Measurements from ENCODE around the gene RHOF.

Gene RHOF, protein sequence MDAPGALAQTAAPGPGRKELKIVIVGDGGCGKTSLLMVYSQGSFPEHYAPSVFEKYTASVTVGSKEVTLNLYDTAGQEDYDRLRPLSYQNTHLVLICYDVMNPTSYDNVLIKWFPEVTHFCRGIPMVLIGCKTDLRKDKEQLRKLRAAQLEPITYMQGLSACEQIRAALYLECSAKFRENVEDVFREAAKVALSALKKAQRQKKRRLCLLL

DNA sequence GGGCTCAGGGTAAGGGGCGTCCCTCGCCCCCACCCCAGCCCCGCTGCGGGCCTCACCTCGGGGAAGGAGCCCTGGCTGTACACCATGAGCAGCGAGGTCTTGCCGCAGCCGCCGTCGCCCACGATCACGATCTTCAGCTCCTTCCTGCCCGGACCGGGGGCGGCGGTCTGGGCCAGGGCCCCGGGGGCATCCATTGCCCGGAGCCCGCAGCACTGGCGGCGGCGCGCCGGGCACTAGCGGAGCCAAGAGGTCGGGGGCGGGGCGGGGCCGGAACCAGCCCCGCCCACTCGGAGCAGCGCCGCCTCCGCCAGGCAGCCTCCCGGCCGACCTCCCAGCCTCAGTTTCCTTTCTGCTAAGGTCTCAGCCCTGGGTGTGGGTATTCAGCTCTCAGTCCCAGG, at the start of gene RHOF:
Gene RHOF, minus strand, starts transcription at position 249 of the 398 bp plus-strand sequence. Its CDS starts 55 bp downstream, at position 194.
- H3K27me3 ChIP-seq (ENCODE audit: control insufficient read depth, insufficient read depth, low read length) = no peaks in the 10 kb centered on the region
- peak within 1 kb of the TSS; percentile 73 for H3K9ac ChIP-seq (ENCODE audit: low read depth, low read length)
- H3K4me3 ChIP-seq (ENCODE audit: low read depth, low read length) = peak within 1 kb of the TSS; percentile 79
- H3K9me3 ChIP-seq (ENCODE audit: control insufficient read depth, insufficient read depth, low read length) = no peaks in the 10 kb centered on the region
- H3K36me3 ChIP-seq (ENCODE audit: control insufficient read depth, insufficient read depth, low read length) = peaks cover 14% of the 10 kb centered on the region
- H3K4me1 ChIP-seq (ENCODE audit: control insufficient read depth, insufficient read depth, low read length) = peaks cover 19% of the 10 kb centered on the region

GRCh38 chr12:121839993-121840761, 46.7 kb upstream of the RHOF start:
- peak overlapping the region; percentile 88 for H3K9ac ChIP-seq (ENCODE audit: low read depth, low read length)
- H3K36me3 ChIP-seq (ENCODE audit: control insufficient read depth, insufficient read depth, low read length) = no peaks in the 10 kb centered on the region
- H3K4me3 ChIP-seq (ENCODE audit: low read depth, low read length) = peak overlapping the region; percentile 84

DNA sequence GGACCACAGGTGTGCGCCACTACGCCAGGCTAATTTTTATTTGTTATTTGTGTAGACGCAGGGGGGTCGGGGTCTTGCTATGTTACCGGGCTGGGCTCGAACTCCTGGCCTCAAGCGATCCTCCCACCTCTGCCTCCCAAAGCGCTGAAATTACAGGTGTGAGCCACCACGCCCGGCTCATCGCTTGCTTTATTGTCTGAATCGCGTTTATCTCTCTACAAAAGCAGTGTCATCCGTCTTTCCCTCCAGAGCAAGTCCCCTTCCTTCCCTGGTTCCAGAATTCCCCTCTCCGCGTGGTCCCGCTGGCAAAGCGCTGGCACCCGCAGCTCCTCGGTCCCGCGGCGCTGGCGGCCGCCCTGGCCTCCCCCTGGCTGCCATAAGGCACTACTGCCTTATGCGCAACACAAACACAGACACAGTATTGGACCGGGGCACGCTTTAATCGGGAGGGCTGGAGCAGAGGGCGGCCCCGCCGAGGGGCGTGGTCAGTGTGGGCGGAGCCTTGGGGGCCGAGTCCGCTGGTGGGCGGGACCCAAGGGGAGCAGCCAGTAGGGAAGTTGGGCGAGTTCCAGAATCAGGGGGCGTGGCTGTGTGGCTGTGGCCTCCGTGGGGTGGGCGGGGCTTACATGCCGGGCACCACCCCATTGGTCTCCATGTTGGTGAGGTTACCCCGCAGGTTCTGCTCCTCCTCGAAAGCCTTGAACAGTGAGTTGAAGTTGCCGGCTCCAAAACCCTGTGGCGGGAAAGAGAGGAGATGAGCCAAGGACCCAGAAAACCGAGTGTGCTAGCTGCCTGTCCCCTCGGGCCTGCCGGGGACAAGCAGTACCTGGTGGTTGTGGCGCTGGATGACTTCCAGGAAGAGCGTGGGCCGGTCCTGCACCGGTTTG, 45.9 kb upstream of the RHOF start:
- Histone ChIP-seq H3K9me3 (ENCODE audit: control insufficient read depth, insufficient read depth, low read length) (no peaks in the 10 kb centered on the region), H3K9ac (ENCODE audit: low read depth, low read length) (peak overlapping the region; percentile 88), H3K27me3 (ENCODE audit: control insufficient read depth, insufficient read depth, low read length) (no peaks in the 10 kb centered on the region), H3K4me1 (ENCODE audit: control insufficient read depth, insufficient read depth, low read length) (no peaks in the 10 kb centered on the region), H3K36me3 (ENCODE audit: control insufficient read depth, insufficient read depth, low read length) (no peaks in the 10 kb centered on the region), H3K4me3 (ENCODE audit: low read depth, low read length) (peak overlapping the region; percentile 84)

More at GRCh38 chr12:121839993-121840761, 46.7 kb upstream of the RHOF start:
- Histone ChIP-seq H3K9me3 (ENCODE audit: control insufficient read depth, insufficient read depth, low read length) (no peaks in the 10 kb centered on the region), H3K27me3 (ENCODE audit: control insufficient read depth, insufficient read depth, low read length) (no peaks in the 10 kb centered on the region), H3K4me1 (ENCODE audit: control insufficient read depth, insufficient read depth, low read length) (no peaks in the 10 kb centered on the region)

DNA sequence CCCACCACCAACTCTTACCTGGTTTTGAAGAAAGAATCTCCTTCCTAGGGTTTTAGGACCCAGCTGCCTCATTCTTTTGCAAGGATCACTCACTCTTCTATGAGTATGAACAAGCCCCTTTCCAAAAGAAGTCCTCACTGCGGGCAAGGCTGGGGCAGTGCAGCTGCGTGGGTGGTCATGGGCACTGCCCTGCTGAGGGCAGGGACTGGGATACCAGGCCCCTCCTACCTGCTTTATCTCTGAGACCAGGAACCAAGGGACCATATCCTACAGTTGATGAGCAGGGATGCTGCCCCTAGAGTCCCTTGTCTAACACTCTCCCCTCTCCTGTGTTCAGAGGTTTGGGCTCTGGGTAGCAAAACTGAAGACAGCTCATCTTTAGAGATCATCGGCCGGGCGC, 44.6 kb upstream of the RHOF start:
- Histone ChIP-seq H3K9ac (ENCODE audit: low read depth, low read length) (no peak overlapping the region), H3K4me3 (ENCODE audit: low read depth, low read length) (no peak overlapping the region), H3K9me3 (ENCODE audit: control insufficient read depth, insufficient read depth, low read length) (no peaks in the 10 kb centered on the region), H3K36me3 (ENCODE audit: control insufficient read depth, insufficient read depth, low read length) (no peaks in the 10 kb centered on the region), H3K4me1 (ENCODE audit: control insufficient read depth, insufficient read depth, low read length) (no peaks in the 10 kb centered on the region), H3K27me3 (ENCODE audit: control insufficient read depth, insufficient read depth, low read length) (no peaks in the 10 kb centered on the region)

GRCh38 chr12:121837680-121838079, 44.2 kb upstream of the RHOF start:
- H3K36me3 ChIP-seq (ENCODE audit: control insufficient read depth, insufficient read depth, low read length) = no peaks in the 10 kb centered on the region
- no peaks in the 10 kb centered on the region for H3K4me1 ChIP-seq (ENCODE audit: control insufficient read depth, insufficient read depth, low read length)
- no peaks in the 10 kb centered on the region for H3K9me3 ChIP-seq (ENCODE audit: control insufficient read depth, insufficient read depth, low read length)
- no peak overlapping the region for H3K4me3 ChIP-seq (ENCODE audit: low read depth, low read length)
- H3K27me3 ChIP-seq (ENCODE audit: control insufficient read depth, insufficient read depth, low read length) = no peaks in the 10 kb centered on the region
- no peak overlapping the region for H3K9ac ChIP-seq (ENCODE audit: low read depth, low read length)

- H3K36me3 ChIP-seq (ENCODE audit: control insufficient read depth, insufficient read depth, low read length) = peaks cover 25% of the 10 kb centered on the region
- H3K9me3 ChIP-seq (ENCODE audit: control insufficient read depth, insufficient read depth, low read length) = no peaks in the 10 kb centered on the region
- no peak overlapping the region for H3K9ac ChIP-seq (ENCODE audit: low read depth, low read length)
- no peaks in the 10 kb centered on the region for H3K4me1 ChIP-seq (ENCODE audit: control insufficient read depth, insufficient read depth, low read length)
- H3K27me3 ChIP-seq (ENCODE audit: control insufficient read depth, insufficient read depth, low read length) = no peaks in the 10 kb centered on the region
- H3K4me3 ChIP-seq (ENCODE audit: low read depth, low read length) = no peak overlapping the region
Measured at GRCh38 chr12:121831571-121832245, 38.2 kb upstream of the RHOF start.

DNA sequence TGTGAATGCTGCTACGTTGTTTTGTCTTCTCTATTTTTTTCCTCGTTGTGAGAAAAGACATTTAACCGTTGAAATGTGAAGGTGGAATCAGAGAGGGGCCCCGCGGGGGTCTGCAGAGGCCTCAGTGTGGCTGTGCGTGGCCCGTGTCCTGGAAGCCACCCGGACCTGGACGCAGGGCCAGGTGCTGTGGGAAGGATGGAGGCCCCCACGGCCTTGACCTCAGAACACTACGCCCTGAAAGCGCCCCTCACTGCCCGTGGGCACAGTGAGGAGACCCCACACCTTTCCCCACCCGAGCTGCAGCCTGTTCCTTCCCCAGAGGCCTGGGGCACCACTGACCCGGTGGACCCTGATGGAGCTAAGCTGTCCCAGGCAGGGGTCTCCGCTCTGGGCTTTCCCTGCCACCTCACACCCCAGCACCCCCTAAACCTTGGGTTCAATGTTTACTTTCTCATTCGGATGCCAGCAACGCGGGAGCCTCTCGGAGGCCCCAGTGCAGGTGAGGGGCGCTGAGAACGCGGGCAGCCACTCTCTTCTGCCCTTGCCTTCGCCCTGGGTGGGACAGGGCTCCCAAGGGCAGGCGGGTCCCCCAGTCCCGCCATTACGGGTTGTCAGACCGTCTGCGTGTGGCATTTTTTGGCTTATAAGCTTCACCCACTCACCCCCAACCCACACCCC, 37.2 kb upstream of the RHOF start:
- H3K9me3 ChIP-seq (ENCODE audit: control insufficient read depth, insufficient read depth, low read length) = no peaks in the 10 kb centered on the region
- H3K27me3 ChIP-seq (ENCODE audit: control insufficient read depth, insufficient read depth, low read length) = no peaks in the 10 kb centered on the region
- no peaks in the 10 kb centered on the region for H3K4me1 ChIP-seq (ENCODE audit: control insufficient read depth, insufficient read depth, low read length)
- H3K4me3 ChIP-seq (ENCODE audit: low read depth, low read length) = no peak overlapping the region
- peaks cover 32% of the 10 kb centered on the region for H3K36me3 ChIP-seq (ENCODE audit: control insufficient read depth, insufficient read depth, low read length)
- no peak overlapping the region for H3K9ac ChIP-seq (ENCODE audit: low read depth, low read length)

DNA sequence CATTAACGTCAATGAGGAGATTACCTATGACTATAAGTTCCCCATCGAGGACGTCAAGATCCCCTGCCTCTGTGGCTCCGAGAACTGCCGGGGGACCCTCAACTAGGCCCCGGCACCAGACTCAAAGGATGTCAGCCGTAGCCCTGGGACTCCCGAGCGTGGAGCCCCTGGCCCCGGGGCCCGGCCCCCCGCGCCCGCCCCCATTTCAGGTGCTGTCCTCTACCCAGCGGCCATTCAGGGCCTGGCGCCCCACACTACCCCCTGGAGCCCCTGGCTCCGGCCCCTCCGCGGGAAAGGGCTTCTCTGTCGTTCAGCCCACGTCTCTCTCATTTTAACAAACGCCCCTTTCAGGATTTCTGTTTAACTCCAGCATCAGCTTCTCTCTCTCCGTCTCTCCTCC, 36.6 kb upstream of the RHOF start:
- H3K4me3 ChIP-seq (ENCODE audit: low read depth, low read length) = no peak overlapping the region
- H3K9ac ChIP-seq (ENCODE audit: low read depth, low read length) = no peak overlapping the region
- no peaks in the 10 kb centered on the region for H3K27me3 ChIP-seq (ENCODE audit: control insufficient read depth, insufficient read depth, low read length)
- H3K4me1 ChIP-seq (ENCODE audit: control insufficient read depth, insufficient read depth, low read length) = no peaks in the 10 kb centered on the region
- H3K9me3 ChIP-seq (ENCODE audit: control insufficient read depth, insufficient read depth, low read length) = no peaks in the 10 kb centered on the region
- peaks cover 32% of the 10 kb centered on the region for H3K36me3 ChIP-seq (ENCODE audit: control insufficient read depth, insufficient read depth, low read length)

DNA sequence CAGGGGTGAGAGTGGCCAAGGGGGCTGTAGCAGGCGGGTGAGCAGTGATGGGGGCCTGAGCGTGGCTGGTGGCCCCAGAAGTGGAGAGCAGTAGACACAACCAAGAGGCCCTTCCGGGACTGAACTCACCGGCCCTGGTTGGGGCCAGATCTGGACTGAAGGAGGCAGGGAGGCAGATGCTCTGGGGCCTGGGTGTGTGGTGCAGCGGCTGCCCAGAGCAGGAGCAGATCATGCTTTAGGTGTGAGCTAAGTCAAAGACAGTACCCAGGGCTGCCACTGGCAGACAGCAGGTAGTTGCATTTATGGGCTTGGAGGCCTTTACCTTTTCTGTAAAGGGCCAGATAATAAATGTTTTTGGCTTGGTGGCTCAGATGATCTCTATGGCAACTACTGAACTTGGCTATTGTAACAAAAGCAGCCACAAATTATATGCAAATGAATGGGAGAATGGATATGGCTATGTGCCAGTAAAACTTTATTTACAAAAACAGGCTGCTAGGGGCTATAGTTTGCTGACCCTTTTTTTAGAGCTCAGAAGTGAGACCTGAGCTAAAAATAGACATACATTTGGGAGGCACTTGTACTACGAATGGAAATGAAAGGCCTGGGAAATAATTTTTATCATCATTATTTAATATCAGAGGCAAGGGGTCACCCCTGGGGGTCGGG, 35.9 kb upstream of the RHOF start:
- H3K36me3 ChIP-seq (ENCODE audit: control insufficient read depth, insufficient read depth, low read length) = peaks cover 36% of the 10 kb centered on the region
- no peaks in the 10 kb centered on the region for H3K27me3 ChIP-seq (ENCODE audit: control insufficient read depth, insufficient read depth, low read length)
- no peak overlapping the region for H3K4me3 ChIP-seq (ENCODE audit: low read depth, low read length)
- no peaks in the 10 kb centered on the region for H3K4me1 ChIP-seq (ENCODE audit: control insufficient read depth, insufficient read depth, low read length)
- H3K9me3 ChIP-seq (ENCODE audit: control insufficient read depth, insufficient read depth, low read length) = no peaks in the 10 kb centered on the region
- H3K9ac ChIP-seq (ENCODE audit: low read depth, low read length) = no peak overlapping the region

GRCh38 chr12:121828826-121829225, 35.3 kb upstream of the RHOF start:
- H3K27me3 ChIP-seq (ENCODE audit: control insufficient read depth, insufficient read depth, low read length) = no peaks in the 10 kb centered on the region
- no peak overlapping the region for H3K4me3 ChIP-seq (ENCODE audit: low read depth, low read length)
- no peaks in the 10 kb centered on the region for H3K9me3 ChIP-seq (ENCODE audit: control insufficient read depth, insufficient read depth, low read length)
- H3K4me1 ChIP-seq (ENCODE audit: control insufficient read depth, insufficient read depth, low read length) = no peaks in the 10 kb centered on the region
- peaks cover 37% of the 10 kb centered on the region for H3K36me3 ChIP-seq (ENCODE audit: control insufficient read depth, insufficient read depth, low read length)
- H3K9ac ChIP-seq (ENCODE audit: low read depth, low read length) = no peak overlapping the region
